Measurements from ENCODE around the gene SRSF3.
"Not testable (repeated sequence)": the region's sequence is repeated elsewhere in the genome, so short reads cannot be mapped to it uniquely, and the experiment has no call there.

The SRSF3 gene

DNA sequence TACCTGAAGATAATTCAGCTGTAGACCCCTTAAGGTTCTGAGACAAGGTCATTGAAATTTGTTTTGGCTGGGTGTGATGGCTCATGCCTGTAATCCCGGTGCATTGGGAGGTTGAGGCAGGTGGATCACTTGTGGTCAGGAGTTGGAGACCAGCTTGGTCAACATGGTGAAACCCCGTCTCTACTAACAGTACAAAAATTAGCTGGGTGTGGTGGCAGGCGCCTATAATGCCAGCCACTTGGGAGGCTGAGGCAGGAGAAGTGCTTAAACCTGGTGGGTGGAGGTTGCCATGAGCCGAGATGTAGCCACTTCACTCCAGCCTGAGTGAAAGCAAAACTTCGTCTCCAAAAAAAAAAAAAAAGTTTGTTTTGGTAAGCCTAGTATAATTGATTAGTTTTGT lies 11.0 kb downstream of the SRSF3 start:
- no peak for DNase-seq (ENCODE audit: low read depth)

DNA sequence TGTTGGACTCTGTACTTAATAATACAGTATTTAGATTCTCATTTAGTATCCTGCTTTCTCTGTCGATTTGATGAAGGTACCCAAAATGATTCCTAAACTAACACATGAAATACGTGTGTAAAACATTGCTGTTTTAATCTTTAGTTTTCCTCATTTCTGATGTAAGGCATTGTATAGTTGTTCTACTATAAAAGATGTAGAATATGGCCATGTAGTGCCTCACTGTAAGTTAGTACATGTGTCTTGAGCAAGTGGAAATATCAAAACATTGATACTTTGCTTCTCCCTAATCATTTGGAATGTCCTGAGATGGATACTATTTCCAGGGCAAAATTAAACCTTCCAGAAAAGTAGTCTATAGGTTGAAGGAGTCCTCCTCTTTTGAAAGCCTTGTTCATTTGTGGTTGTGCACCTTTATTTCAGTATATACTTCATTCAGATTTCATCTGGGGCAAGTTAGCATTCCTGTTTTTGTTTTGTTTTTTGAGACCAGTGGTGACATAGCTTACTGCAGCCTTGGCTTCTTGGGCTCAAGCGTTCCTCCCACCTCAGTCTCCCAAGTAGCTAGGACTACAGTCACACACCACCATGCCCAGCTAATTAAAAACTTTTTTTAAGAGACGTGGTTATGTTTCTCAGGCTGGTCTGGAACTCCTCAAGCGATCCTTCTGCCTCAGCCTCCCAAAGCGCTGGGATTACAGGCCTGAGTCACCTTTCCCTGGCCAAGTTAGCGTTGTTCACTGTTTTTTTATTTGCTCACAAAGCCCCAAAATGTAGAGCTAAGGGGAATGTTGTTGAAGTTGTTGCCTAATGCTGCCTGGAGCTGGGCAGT lies 11.6 kb downstream of the SRSF3 start:
- no peak for DNase-seq (ENCODE audit: low read depth)

DNA sequence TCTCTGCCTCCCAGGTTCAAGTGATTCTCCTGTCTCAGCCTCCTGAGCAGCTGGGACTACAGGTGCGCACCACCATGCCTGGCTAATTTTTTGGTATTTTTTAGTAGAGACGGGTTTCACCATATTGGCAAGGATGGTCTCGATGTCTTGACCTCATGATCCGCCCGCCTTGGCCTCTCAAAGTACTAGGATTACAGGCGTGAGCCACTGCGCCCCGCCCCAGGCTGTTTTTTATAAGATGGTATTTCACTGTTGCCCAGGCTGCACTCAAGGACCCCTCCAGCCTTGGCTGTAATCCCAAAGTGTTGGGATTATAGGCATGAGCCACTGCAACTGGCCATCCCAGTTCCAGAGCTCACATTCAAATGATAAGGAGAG lies 13.1 kb downstream of the SRSF3 start:
- DNase-seq (ENCODE audit: low read depth) = not testable (repeated sequence)

DNA sequence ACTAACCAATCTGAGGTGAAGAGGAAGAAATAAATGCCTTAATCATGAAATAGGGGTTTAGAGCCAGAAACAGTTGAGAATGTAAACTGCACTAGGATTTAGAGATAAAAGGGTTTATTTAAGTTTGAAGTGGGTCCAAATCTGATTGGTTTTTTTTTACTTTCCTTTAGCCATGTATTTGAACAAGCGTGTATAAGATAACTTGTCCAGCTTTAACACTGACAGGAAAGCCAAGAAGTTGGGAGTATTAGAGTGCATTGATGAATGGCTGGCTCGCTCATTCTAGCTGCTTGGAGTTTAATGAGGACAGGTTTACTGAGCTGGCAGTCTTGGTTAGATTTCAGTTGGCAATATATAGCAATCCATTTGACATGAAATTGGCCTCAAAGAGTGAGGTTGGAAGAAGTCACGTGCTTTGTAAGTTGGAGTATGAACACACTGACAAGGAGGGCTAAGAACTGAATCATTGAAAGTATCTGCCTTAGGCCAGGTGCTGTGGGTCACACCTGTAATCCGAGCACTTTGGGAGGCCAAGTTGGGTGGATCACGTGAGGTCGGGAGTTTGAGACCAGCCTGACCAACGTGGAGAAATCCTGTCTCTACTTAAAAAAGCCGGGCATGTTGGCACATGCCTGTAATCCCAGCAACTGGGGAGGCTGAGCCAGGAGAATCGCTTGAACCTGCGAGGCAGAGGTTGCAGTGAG lies 13.7 kb downstream of the SRSF3 start:
- no peak for DNase-seq (ENCODE audit: low read depth)

DNA sequence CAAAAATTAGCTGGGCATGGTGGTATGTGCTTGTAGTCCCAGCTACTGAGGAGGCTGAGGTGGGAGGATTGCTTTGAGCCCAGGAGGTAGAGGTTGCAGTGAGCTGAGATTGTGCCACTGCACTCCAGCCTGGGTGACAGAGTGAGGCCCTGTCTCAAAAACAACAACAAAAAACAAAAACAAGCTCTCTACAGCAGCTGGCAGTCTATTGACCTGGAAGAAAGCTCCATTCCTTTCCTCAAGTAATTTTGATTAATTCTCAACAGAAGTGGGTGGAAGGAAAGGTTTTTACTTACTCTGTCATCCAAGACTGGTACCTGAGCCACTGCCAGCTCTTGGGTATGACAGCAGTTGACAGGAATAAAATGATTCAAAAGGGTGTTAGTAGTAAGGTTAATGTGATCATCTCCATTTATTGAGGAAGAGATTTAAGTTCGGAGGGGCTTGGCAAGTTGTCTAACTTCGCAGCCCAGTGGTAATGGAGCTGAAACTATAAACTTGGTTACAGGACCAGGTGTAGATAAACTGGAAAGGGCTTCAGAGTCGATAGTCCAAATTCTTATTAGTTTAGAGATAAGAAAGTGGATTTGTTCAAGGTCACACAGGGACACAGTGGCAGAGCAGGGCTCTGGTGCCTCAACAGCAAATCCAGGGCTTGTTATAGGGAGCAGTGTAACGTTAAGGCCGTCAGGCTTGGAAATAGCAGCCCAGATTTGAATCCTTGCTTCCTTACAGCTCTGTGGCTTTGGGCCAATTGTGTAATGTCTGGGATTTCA lies 14.8 kb downstream of the SRSF3 start:
- DNase-seq (ENCODE audit: low read depth) = no peak

DNA sequence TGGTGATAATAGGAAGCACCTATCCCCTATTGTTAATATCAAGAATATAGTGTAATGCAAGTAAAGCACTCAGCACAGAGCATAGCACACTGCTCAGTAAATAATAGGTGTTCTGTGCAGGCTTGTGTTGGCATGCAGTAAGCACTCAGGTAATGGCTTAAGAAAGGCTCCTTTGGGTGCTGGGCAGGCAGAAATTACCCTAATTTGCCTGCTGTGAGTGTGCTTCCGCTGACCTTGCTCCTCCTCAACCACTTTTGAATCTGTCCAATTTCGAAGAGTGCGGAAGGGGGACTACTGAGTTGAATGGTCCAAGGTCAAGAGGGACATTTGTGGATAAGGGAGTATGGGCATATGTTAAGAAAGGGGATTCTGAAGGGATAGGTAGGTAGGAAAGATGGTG lies 15.4 kb downstream of the SRSF3 start:
- no peak for DNase-seq (ENCODE audit: low read depth)

DNA sequence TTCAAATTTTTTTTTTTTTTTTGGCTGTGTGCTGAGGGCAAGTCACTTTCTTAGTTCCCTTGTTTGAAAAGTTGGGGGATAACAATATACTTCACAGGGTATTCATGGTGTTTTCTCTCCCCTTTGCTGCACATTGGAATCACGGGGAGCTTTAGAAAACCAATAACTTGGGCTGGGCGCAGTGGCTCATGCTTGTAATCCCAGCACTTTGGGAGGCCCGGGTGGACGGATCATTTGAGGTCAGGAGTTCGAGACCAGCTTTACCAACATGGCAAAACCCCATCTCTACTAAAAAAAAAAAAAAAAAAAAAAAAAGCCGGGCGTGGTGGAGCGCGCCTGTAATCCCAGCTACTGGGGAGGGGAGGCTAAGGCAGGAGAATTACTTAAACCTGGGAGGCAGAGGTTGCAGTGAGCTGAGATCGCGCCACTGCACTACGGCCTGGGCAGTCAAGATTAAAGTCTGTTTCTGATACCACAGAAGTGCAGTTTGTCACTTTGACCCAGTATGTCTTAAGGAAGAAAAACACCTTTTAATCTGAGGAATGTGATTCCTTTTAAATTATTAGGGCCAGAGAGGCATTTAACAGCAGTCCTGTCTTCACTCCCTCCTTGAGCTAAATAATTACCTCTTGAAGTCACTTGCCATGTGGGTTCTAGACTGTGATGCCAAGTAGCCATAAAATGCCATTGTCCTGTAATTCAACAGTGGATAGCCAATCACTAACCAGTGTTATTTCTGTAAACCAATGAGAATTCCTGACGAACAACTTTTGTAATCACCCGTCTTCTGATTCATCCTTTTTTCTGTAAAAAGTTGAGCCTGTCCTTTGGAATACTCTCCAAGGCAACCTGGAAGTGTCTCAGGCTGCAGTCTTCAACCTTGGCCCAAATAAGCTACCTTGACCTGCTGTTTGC lies 16.1 kb downstream of the SRSF3 start:
- DNase-seq (ENCODE audit: low read depth) = no peak

DNA sequence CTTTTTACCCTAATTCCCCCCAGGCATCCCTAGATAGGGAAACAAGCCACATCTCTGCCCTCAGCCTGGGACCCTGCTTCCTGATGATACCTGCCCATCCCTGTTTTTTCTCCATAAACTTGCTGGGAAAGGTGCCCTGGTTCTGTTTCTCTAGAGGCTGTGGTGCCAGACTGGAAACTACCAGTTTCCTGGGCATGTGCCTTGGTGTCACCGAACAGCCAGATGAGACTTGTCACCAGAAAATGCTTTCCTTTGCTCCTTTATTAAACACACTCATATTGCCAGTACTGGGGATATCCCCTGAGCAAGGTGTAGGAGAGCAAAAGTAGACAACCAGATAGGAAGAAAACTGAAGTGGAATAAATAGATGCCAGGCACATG lies 16.8 kb downstream of the SRSF3 start:
- no peak for DNase-seq (ENCODE audit: low read depth)

DNA sequence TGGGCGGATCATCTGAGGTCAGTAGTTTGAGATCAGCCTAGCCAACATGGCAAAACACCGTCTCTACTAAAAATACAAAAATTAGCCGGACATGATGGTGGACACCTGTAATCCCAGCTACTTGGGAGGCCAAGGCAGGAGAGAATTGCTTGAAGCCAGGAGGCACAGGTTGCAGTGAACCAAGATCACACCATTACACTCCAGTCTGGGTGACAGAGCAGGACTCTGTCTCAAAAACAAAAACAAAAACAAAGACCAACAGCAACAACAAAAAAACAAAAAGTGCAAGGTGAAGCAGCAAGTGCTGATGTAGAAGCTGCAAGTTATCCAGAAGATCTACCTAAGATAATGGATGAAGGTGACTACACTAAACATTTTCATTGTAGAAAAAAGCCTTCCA lies 17.5 kb downstream of the SRSF3 start:
- DNase-seq (ENCODE audit: low read depth) = not testable (repeated sequence)

DNA sequence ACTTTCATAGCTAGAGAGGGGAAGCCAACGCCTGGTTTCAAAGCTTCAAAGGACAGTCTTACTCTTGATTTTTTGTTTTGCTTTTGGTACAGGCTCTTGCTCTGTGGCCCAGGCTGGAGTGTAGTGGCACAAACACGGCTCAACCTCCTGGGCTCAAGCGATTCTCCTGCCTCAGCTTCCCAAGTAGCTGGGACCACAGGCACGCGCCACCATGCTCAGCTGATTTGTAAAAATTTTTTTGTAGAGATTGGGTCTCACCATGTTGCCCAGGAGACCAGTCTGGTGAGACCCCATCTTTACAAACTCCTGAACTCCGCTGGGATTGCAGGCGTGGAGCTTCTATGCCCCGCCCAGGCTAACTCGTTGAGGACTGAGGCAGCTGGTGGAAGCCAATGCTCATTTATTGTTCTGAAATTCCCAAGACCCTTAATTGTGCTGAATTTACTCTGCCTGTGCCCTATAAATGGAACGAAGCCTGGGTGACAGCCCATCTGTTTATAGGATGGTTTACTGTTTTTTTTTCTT lies 18.0 kb downstream of the SRSF3 start:
- no peak for DNase-seq (ENCODE audit: low read depth)

DNA sequence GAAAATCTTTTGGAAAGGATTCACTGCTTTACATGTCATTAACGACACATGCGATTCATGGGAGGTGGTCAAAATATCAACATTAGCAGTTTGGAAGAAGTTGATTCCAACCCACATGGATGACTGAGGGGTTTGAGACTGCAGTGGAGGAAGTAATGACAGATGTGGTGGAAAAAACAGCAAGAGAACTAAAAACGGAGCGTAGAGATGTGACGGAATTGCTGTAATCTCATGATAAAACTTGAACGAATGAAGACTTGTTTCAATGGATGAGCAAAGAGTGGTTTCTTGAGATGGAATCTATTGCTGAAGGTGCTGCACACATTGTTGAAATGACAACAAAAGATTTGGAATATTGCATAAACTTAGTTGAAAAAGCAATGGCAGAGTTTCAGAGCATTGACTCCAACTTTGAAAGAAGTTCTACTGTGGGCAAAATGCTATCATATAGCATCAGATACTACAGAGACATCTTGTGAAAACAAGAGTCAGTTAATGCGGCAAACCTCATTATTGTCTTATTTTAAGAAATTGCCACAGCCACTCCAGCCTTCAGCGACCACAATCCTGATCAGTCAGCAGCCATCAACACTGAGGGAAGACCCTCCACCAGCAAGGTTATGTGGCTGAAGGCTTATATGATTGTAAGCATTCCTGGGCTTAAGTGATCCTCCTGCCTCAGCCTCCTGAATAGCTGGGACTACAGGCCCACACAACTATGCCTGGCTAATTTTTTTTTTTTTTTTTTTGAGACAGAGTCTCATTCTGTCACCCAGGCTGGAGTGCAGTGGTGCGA lies 19.2 kb downstream of the SRSF3 start:
- DNase-seq (ENCODE audit: low read depth) = no peak

DNA sequence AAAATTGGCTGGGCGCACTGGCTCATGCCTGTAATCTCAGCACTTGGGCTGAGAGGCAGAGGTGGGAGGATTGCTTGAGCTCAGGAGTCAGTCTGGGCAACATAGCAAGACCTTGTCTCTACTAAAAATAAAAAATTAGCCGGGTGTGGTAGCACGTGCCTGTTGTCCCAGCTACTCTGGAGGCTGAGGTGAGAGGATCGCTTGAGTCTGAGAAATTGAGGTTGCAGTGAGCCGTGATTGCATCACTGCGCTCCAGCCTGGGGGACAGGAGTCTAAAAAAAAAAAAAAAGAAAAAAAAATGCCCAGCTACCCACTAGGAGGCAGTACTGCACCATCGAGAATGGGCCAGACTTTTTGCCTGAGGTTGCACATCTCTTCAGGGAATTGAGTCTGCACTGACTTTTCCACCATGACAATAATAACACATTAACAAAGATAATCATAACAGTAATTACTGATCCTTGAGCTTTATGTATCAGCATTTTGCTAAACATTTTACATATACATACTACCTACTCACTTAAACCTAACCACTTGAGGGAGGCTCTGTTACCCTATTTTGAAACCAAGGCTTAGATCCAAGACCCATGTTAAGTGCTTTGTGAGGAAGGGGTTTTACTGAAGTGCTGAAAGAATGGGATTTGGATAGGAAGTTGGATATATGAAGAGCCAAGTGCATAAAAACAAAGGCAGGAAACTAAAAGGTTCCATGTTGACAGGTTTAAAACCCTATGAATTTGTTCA lies 21.0 kb downstream of the SRSF3 start:
- no peak for DNase-seq (ENCODE audit: low read depth)

DNA sequence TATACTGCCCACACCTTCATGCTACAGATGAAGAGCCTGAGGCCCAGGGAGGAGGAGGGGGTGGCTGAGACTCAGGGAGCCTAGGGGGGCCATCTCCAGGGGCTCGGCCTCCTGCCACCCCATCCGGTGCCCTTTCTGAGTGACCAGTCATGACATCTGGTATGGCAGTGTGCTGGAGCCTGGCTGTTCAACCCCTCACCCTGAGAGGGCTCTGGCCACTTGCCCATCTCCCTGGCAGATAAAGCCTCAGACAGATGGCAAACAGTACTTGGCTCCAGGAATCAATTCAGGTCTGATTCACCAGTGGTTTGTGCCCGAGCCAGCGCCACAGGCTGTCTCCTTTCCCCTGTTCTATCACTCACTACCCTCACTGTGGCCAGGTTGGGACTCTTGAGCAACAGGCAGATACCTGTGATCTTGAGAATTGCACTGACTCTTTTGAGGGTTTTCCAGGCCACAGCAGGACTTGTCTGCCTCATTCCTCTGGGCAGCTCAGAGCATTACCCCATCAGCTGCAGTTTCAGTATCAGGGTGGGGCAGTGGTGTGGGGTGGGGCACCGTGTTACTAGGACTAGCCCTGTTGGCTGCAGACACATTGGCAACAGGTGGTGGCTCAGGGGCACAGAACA lies 22.8 kb downstream of the SRSF3 start:
- DNase-seq (ENCODE audit: low read depth) = no peak

DNA sequence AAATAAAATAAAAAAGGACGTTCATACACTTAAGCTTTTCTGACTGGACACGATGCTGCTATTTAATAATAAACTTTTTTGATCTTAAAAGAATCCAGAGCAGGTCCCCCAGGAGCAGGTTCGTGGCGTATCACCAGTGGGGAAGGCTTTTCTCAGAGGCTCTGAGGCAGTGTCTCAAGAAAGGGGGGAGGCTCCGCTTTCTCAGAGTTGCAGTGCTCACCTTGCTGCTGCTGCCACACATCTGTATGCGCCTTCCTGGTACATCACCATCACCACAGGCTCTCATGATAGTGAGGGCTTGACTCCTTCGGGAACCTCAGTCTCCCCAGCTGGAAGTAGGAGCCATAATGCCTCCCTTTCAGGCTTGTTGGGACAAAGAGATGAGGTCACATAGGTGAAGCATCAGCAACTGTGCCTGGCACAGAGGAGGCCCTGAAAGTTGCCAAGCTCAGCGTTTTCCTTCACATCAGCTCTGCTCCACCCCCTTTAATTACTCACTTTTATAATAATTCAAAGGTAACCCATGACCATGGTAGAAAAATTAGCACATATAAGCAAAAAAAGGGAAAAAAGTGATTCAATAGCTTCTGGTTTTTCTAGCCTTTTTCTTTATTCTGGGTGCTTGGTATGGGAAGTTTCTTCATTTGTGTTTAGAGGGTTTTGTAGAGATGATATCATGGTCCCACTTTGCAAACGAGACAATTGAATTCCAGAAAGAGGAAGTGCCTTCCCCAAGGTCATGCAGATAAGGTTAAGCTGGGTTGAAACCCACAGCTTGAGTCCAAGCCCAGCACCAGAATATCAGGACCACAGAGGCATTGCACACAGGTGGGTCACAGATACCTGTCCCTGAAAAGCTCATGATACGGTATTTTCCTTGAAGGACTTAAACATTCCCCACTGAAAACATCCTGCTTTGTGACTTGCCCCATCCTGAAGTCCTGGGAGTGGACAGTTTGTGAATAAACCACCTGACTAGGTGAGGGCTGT lies 24.5 kb downstream of the SRSF3 start:
- DNase-seq (ENCODE audit: low read depth) = no peak

DNA sequence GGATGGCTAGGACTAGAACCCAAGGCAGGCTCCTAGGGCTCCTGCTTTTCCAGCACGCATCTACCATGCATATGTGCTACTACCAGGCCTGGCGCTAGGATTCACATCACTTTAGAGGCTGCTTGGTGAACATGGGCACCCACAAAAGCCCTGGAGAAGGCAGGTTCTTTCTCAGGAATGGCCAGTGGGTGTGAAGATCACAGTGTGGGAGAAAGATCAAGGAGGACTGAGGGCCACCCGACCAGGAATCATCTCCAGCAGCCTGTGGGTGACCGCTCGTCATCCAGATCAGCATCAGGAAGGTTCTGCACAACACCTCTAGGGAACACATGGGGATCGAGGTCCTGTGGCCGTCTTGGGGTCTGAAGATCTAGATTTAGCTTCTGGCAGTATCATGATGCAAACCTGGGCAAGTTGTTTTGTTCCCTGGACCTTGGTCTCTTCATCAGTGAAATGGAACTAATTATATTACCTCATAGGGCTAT lies 27.3 kb downstream of the SRSF3 start:
- DNase-seq (ENCODE audit: low read depth) = no peak

DNA sequence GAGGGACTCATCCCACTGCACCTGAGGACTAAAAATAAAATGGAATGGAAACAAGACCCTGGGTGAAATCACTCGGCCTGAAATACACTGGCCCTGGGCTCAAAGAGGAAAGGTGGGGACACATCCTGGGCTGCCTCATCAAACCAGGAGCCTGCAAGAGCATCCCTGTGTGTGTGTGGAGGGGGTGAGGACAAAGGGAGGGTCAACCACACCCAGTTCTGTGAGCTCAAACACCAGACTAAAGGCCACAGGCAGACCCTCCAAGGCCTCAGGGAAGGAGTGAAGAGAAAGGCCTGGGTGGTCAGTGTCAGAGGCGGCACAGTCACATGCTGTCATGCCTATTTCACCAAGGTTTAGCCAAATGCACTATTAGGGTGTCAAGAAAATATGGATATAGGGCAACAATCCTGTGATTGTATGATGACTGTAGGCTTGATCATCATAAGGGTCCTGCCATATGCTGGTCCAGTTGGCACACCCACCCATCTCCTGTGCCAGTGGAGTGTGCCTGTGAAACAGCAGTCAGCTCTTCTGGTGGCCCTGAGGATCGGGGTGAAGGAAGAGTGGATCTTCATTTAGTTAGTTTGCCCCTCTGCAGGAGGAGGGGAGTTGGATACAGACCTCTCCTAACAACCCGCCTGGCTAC lies 28.9 kb downstream of the SRSF3 start:
- DNase-seq (ENCODE audit: low read depth) = no peak

Measured in GM04503 (cell line).